ENCODE data around the gene PRKAG2.

The PRKAG2 gene

GRCh38 chr7:151725844-151726651, 150.9 kb downstream of the PRKAG2 start:
- H3K4me1 ChIP-seq (ENCODE audit: control insufficient read depth in 1 of 2, insufficient read depth in 2 of 2, low read length in 2 of 2): peaks cover 15 to 21% of the 10 kb centered on the region in 2 donors
- H3K27me3 ChIP-seq (ENCODE audit: control insufficient read depth in 1 of 2, insufficient read depth in 2 of 2, low read length in 2 of 2): no peaks in the 10 kb centered on the region
- H3K9ac ChIP-seq (ENCODE audit: low read depth in 1 of 2, low read length in 2 of 2): no peak overlapping the region
- no peak overlapping the region for H3K4me3 ChIP-seq (ENCODE audit: low read depth in 1 of 2, low read length in 2 of 2)
- H3K36me3 ChIP-seq (ENCODE audit: control insufficient read depth in 1 of 2, insufficient read depth in 2 of 2, low read length in 2 of 2): no peaks in the 10 kb centered on the region
- H3K9me3 ChIP-seq (ENCODE audit: control insufficient read depth in 1 of 2, low read length in 2 of 2): no peaks in the 10 kb centered on the region
- no peak overlapping the region for H3K27ac ChIP-seq (ENCODE audit: low read depth, low read length)

GRCh38 chr7:151724920-151725584, 151.9 kb downstream of the PRKAG2 start:
- Histone ChIP-seq H3K9me3 (ENCODE audit: control insufficient read depth in 1 of 2, low read length in 2 of 2) (no peaks in the 10 kb centered on the region), H3K9ac (ENCODE audit: low read depth in 1 of 2, low read length in 2 of 2) (no peak overlapping the region), H3K4me1 (ENCODE audit: control insufficient read depth in 1 of 2, insufficient read depth in 2 of 2, low read length in 2 of 2) (peaks cover 9 to 15% of the 10 kb centered on the region in 2 donors), H3K27ac (ENCODE audit: low read depth, low read length) (no peak overlapping the region), H3K4me3 (ENCODE audit: low read depth in 1 of 2, low read length in 2 of 2) (no peak overlapping the region), H3K36me3 (ENCODE audit: control insufficient read depth in 1 of 2, insufficient read depth in 2 of 2, low read length in 2 of 2) (no peaks in the 10 kb centered on the region), H3K27me3 (ENCODE audit: control insufficient read depth in 1 of 2, insufficient read depth in 2 of 2, low read length in 2 of 2) (no peaks in the 10 kb centered on the region)

GRCh38 chr7:151724250-151724915, 152.5 kb downstream of the PRKAG2 start:
- Histone ChIP-seq H3K9me3 (ENCODE audit: control insufficient read depth in 1 of 2, low read length in 2 of 2) (no peaks in the 10 kb centered on the region), H3K4me3 (ENCODE audit: low read depth in 1 of 2, low read length in 2 of 2) (no peak overlapping the region), H3K36me3 (ENCODE audit: control insufficient read depth in 1 of 2, insufficient read depth in 2 of 2, low read length in 2 of 2) (no peaks in the 10 kb centered on the region), H3K27me3 (ENCODE audit: control insufficient read depth in 1 of 2, insufficient read depth in 2 of 2, low read length in 2 of 2) (no peaks in the 10 kb centered on the region), H3K9ac (ENCODE audit: low read depth in 1 of 2, low read length in 2 of 2) (no peak overlapping the region), H3K27ac (ENCODE audit: low read depth, low read length) (no peak overlapping the region), H3K4me1 (ENCODE audit: control insufficient read depth in 1 of 2, insufficient read depth in 2 of 2, low read length in 2 of 2) (peaks cover 9 to 15% of the 10 kb centered on the region in 2 donors)

GRCh38 chr7:151723321-151723720, 153.6 kb downstream of the PRKAG2 start:
- no peak overlapping the region for H3K9ac ChIP-seq (ENCODE audit: low read depth in 1 of 2, low read length in 2 of 2)

GRCh38 chr7:151722533-151722932, 154.4 kb downstream of the PRKAG2 start:
- H3K27ac ChIP-seq (ENCODE audit: low read depth, low read length): no peak overlapping the region
- H3K4me3 ChIP-seq (ENCODE audit: low read depth in 1 of 2, low read length in 2 of 2): no peak overlapping the region
- H3K9ac ChIP-seq (ENCODE audit: low read depth in 1 of 2, low read length in 2 of 2): no peak overlapping the region
- no peaks in the 10 kb centered on the region for H3K9me3 ChIP-seq (ENCODE audit: control insufficient read depth in 1 of 2, low read length in 2 of 2)
- no peaks in the 10 kb centered on the region for H3K36me3 ChIP-seq (ENCODE audit: control insufficient read depth in 1 of 2, insufficient read depth in 2 of 2, low read length in 2 of 2)
- peaks cover 9 to 11% of the 10 kb centered on the region in 2 donors for H3K4me1 ChIP-seq (ENCODE audit: control insufficient read depth in 1 of 2, insufficient read depth in 2 of 2, low read length in 2 of 2)
- no peaks in the 10 kb centered on the region for H3K27me3 ChIP-seq (ENCODE audit: control insufficient read depth in 1 of 2, insufficient read depth in 2 of 2, low read length in 2 of 2)

More at GRCh38 chr7:151723321-151723720, 153.6 kb downstream of the PRKAG2 start:
- Histone ChIP-seq H3K4me3 (ENCODE audit: low read depth in 1 of 2, low read length in 2 of 2) (no peak overlapping the region), H3K9me3 (ENCODE audit: control insufficient read depth in 1 of 2, low read length in 2 of 2) (no peaks in the 10 kb centered on the region), H3K27ac (ENCODE audit: low read depth, low read length) (no peak overlapping the region), H3K27me3 (ENCODE audit: control insufficient read depth in 1 of 2, insufficient read depth in 2 of 2, low read length in 2 of 2) (no peaks in the 10 kb centered on the region), H3K36me3 (ENCODE audit: control insufficient read depth in 1 of 2, insufficient read depth in 2 of 2, low read length in 2 of 2) (no peaks in the 10 kb centered on the region), H3K4me1 (ENCODE audit: control insufficient read depth in 1 of 2, insufficient read depth in 2 of 2, low read length in 2 of 2) (peaks cover 9 to 15% of the 10 kb centered on the region in 2 donors)

GRCh38 chr7:151721694-151722093, 155.2 kb downstream of the PRKAG2 start:
- no peak overlapping the region for H3K27ac ChIP-seq (ENCODE audit: low read depth, low read length)
- H3K9ac ChIP-seq (ENCODE audit: low read depth in 1 of 2, low read length in 2 of 2): no peak overlapping the region
- no peaks in the 10 kb centered on the region for H3K27me3 ChIP-seq (ENCODE audit: control insufficient read depth in 1 of 2, insufficient read depth in 2 of 2, low read length in 2 of 2)

GRCh38 chr7:151721236-151721635, 155.7 kb downstream of the PRKAG2 start:
- H3K27ac ChIP-seq (ENCODE audit: low read depth, low read length): no peak overlapping the region
- peaks cover 15% of the 10 kb centered on the region in 2 donors for H3K4me1 ChIP-seq (ENCODE audit: control insufficient read depth in 1 of 2, insufficient read depth in 2 of 2, low read length in 2 of 2)
- no peak overlapping the region for H3K4me3 ChIP-seq (ENCODE audit: low read depth in 1 of 2, low read length in 2 of 2)
- H3K27me3 ChIP-seq (ENCODE audit: control insufficient read depth in 1 of 2, insufficient read depth in 2 of 2, low read length in 2 of 2): no peaks in the 10 kb centered on the region
- H3K9me3 ChIP-seq (ENCODE audit: control insufficient read depth in 1 of 2, low read length in 2 of 2): no peaks in the 10 kb centered on the region
- H3K36me3 ChIP-seq (ENCODE audit: control insufficient read depth in 1 of 2, insufficient read depth in 2 of 2, low read length in 2 of 2): no peaks in the 10 kb centered on the region
- H3K9ac ChIP-seq (ENCODE audit: low read depth in 1 of 2, low read length in 2 of 2): no peak overlapping the region

More at GRCh38 chr7:151721694-151722093, 155.2 kb downstream of the PRKAG2 start:
- Histone ChIP-seq H3K4me1 (ENCODE audit: control insufficient read depth in 1 of 2, insufficient read depth in 2 of 2, low read length in 2 of 2) (peaks cover 10 to 11% of the 10 kb centered on the region in 2 donors), H3K9me3 (ENCODE audit: control insufficient read depth in 1 of 2, low read length in 2 of 2) (no peaks in the 10 kb centered on the region), H3K36me3 (ENCODE audit: control insufficient read depth in 1 of 2, insufficient read depth in 2 of 2, low read length in 2 of 2) (no peaks in the 10 kb centered on the region), H3K4me3 (ENCODE audit: low read depth in 1 of 2, low read length in 2 of 2) (no peak overlapping the region)

- no peaks in the 10 kb centered on the region for H3K9me3 ChIP-seq (ENCODE audit: control insufficient read depth in 1 of 2, low read length in 2 of 2)
- H3K4me1 ChIP-seq (ENCODE audit: control insufficient read depth in 1 of 2, insufficient read depth in 2 of 2, low read length in 2 of 2): peaks cover 18 to 24% of the 10 kb centered on the region in 2 donors
- H3K9ac ChIP-seq (ENCODE audit: low read depth in 1 of 2, low read length in 2 of 2): no peak overlapping the region
- no peaks in the 10 kb centered on the region for H3K36me3 ChIP-seq (ENCODE audit: control insufficient read depth in 1 of 2, insufficient read depth in 2 of 2, low read length in 2 of 2)
- no peak overlapping the region for H3K27ac ChIP-seq (ENCODE audit: low read depth, low read length)
- H3K27me3 ChIP-seq (ENCODE audit: control insufficient read depth in 1 of 2, insufficient read depth in 2 of 2, low read length in 2 of 2): no peaks in the 10 kb centered on the region
- no peak overlapping the region for H3K4me3 ChIP-seq (ENCODE audit: low read depth in 1 of 2, low read length in 2 of 2)
Measured at GRCh38 chr7:151720280-151720679, 156.6 kb downstream of the PRKAG2 start.

GRCh38 chr7:151719897-151720242, 157.0 kb downstream of the PRKAG2 start:
- no peaks in the 10 kb centered on the region for H3K9me3 ChIP-seq (ENCODE audit: control insufficient read depth in 1 of 2, low read length in 2 of 2)
- no peak overlapping the region for H3K27ac ChIP-seq (ENCODE audit: low read depth, low read length)
- H3K36me3 ChIP-seq (ENCODE audit: control insufficient read depth in 1 of 2, insufficient read depth in 2 of 2, low read length in 2 of 2): no peaks in the 10 kb centered on the region
- H3K27me3 ChIP-seq (ENCODE audit: control insufficient read depth in 1 of 2, insufficient read depth in 2 of 2, low read length in 2 of 2): no peaks in the 10 kb centered on the region
- no peak overlapping the region for H3K9ac ChIP-seq (ENCODE audit: low read depth in 1 of 2, low read length in 2 of 2)
- no peak overlapping the region for H3K4me3 ChIP-seq (ENCODE audit: low read depth in 1 of 2, low read length in 2 of 2)
- peaks cover 18 to 24% of the 10 kb centered on the region in 2 donors for H3K4me1 ChIP-seq (ENCODE audit: control insufficient read depth in 1 of 2, insufficient read depth in 2 of 2, low read length in 2 of 2)

Measured in duodenal mucosa (tissue), 2 donors.